SK-N-SH (cell line): ENCODE measurements around the gene CDK5RAP1. TPM values are rescaled to one million over a fixed set of nuclear protein-coding genes. Genes with fewer than 3 reads are reported as not detected.

Experiments
- CTCF ChIA-PET: fragments of 300-600, 350-600 bp; formaldehyde crosslinking; extraction: SDS; loops from one replicate; lab custom pipeline; 2021; lab: Yijun Ruan, JAX
- POLR2A ChIA-PET: fragments of 350-600 bp; sonication (Branson Sonifier 250); formaldehyde crosslinking; extraction: SDS; loops from one replicate; lab custom pipeline; 2020; ENCODE audit warnings: antibody characterized with exemption, inconsistent platforms; lab: Yijun Ruan, JAX
- DNase-seq: peaks from one replicate; pipeline ENCODE4 v3.0.0; 2012
- H2AFZ ChIP-seq: fragments of 200-600 bp; sonication (generic); 2 replicates; pipeline ENCODE4 v1.8.1; 2016; ENCODE audit warnings: antibody characterized with exemption, mild to moderate bottlenecking, low read depth
- H3F3A ChIP-seq: fragments of 200-600 bp; sonication (generic); replicated peaks from 2 replicates; pipeline ENCODE3; 2016; ENCODE audit warnings: antibody characterized with exemption, mild to moderate bottlenecking; ENCODE audit not compliant: insufficient read depth
- H3K27ac ChIP-seq, 2 experiments: fragments of 200-500 bp in 1 of 2; fragments of 200-600 bp in 1 of 2; sonication (Bioruptor generic) in 1 of 2; sonication (generic), shearing (Covaris generic) in 1 of 2; 2 replicates each; pipeline versions ENCODE4 v1.5.1 to v1.6.1; 2014 to 2016; ENCODE audit warnings: low read depth in 2 of 2, inconsistent platforms in 1 of 2, low read length in 1 of 2, mild to moderate bottlenecking in 1 of 2, mixed read lengths in 1 of 2
- H3K27me3 ChIP-seq: fragments of 200-600 bp; sonication (generic), shearing (Covaris generic); 2 replicates; pipeline ENCODE4 v1.6.1; 2016; ENCODE audit warnings: mixed run types; ENCODE audit not compliant: insufficient read depth
- H3K36me3 ChIP-seq, 2 experiments: fragments of 200-500 bp in 1 of 2; fragments of 200-600 bp in 1 of 2; sonication (Bioruptor generic) in 1 of 2; sonication (generic) in 1 of 2; replicated peaks in 1 of 2; 2 replicates each; pipeline versions ENCODE3 to v1.5.1; 2014 to 2016; ENCODE audit warnings: low read length in 1 of 2, mild to moderate bottlenecking in 1 of 2; ENCODE audit not compliant: insufficient read depth in 2 of 2, control insufficient read depth in 1 of 2
- H3K4me1 ChIP-seq, 2 experiments: fragments of 200-500 bp in 1 of 2; fragments of 200-600 bp in 1 of 2; sonication (Bioruptor generic) in 1 of 2; sonication (generic), shearing (Covaris generic) in 1 of 2; 2 replicates each; pipeline versions ENCODE4 v1.5.1 to v1.6.1; 2014 to 2016; ENCODE audit warnings: low read depth in 1 of 2, low read length in 1 of 2, mixed run types in 1 of 2; ENCODE audit not compliant: insufficient read depth in 2 of 2, control insufficient read depth in 1 of 2
- H3K4me2 ChIP-seq: fragments of 200-600 bp; sonication (generic), shearing (Covaris generic); 2 replicates; pipeline ENCODE4 v1.6.1; 2017; ENCODE audit warnings: mixed run types
- H3K4me3 ChIP-seq, 2 experiments: fragments of 200-500 bp in 1 of 2; fragments of 200-600 bp in 1 of 2; sonication (Bioruptor generic) in 1 of 2; sonication (generic), shearing (Covaris generic) in 1 of 2; 2 replicates each; pipeline versions ENCODE4 v1.5.1 to v1.8.1; 2014 to 2016; ENCODE audit warnings: low read depth in 2 of 2, inconsistent platforms in 1 of 2, low read length in 1 of 2, mild to moderate bottlenecking in 1 of 2, mixed read lengths in 1 of 2, moderate library complexity in 1 of 2
- H3K79me2 ChIP-seq: fragments of 200-600 bp; sonication (generic); 2 replicates; pipeline ENCODE4 v1.8.1; 2017; ENCODE audit warnings: mild to moderate bottlenecking; ENCODE audit not compliant: insufficient read depth
- H3K9ac ChIP-seq: fragments of 200-600 bp; sonication (generic); 2 replicates; pipeline ENCODE4 v1.6.1; 2017; ENCODE audit warnings: mixed run types
- H3K9me2 ChIP-seq: fragments of 200-600 bp; sonication (generic); 2 replicates; pipeline ENCODE4 v1.6.1; 2017; ENCODE audit warnings: mixed run types
- H3K9me3 ChIP-seq: fragments of 200-600 bp; sonication (generic); 2 replicates; pipeline ENCODE4 v1.6.1; 2017; ENCODE audit warnings: mixed run types, mild to moderate bottlenecking, moderate library complexity
- H4K20me1 ChIP-seq: fragments of 200-600 bp; sonication (generic); 2 replicates; pipeline ENCODE4 v1.6.1; 2017; ENCODE audit warnings: mild to moderate bottlenecking, mixed run types; ENCODE audit not compliant: insufficient read depth
- CHD2 ChIP-seq: fragments of 150-350 bp; IDR thresholded peaks from 2 replicates; pipeline ENCODE4 v1.6.1; 2018; ENCODE audit warnings: low read length; ENCODE audit not compliant: partially characterized antibody
- CTCF ChIP-seq: fragments of 200-600 bp; sonication (generic); IDR thresholded peaks from 2 replicates; pipeline ENCODE4 v1.6.1; 2017; ENCODE audit warnings: antibody characterized with exemption, mild to moderate bottlenecking, moderate library complexity
- ELF1 ChIP-seq: IDR thresholded peaks from 2 replicates; pipeline ENCODE4 v1.4.0; 2012
- EP300 ChIP-seq, 2 experiments: IDR thresholded peaks; 2 replicates each; pipeline versions ENCODE4 v1.4.0 to v1.6.1; 2012; ENCODE audit warnings: borderline replicate concordance in 1 of 2, low read depth in 1 of 2, low read length in 1 of 2
- EZH2phosphoT487 ChIP-seq: fragments of 200-600 bp; sonication (generic); IDR thresholded peaks from 2 replicates; pipeline ENCODE4 v1.6.1; 2017; ENCODE audit warnings: low read depth, mixed run types, mild to moderate bottlenecking, antibody characterized with exemption, moderate library complexity, borderline replicate concordance
- GABPA ChIP-seq: IDR thresholded peaks from 2 replicates; pipeline ENCODE4 v1.4.0; 2012; ENCODE audit warnings: low read depth, mild to moderate bottlenecking
- IRF3 ChIP-seq: fragments of 150-350 bp; IDR thresholded peaks from 2 replicates; pipeline ENCODE4 v1.6.1; 2016; ENCODE audit warnings: mild to moderate bottlenecking, low read depth, low read length
- JUND ChIP-seq: IDR thresholded peaks from 2 replicates; pipeline ENCODE4 v1.4.0; 2012
- NRF1 ChIP-seq: IDR thresholded peaks from 2 replicates; pipeline ENCODE4 v1.6.1; 2012; ENCODE audit warnings: low read depth, mild to moderate bottlenecking, low read length
- POLR2AphosphoS5 ChIP-seq: IDR thresholded peaks from 2 replicates; pipeline ENCODE4 v1.6.1; 2012; ENCODE audit warnings: low read depth, low read length
- RAD21 ChIP-seq: IDR thresholded peaks from 2 replicates; pipeline ENCODE4 v1.6.1; 2012; ENCODE audit warnings: mild to moderate bottlenecking, low read length
- RFX5 ChIP-seq: IDR thresholded peaks from 2 replicates; pipeline ENCODE4 v1.6.1; 2012; ENCODE audit warnings: mild to moderate bottlenecking, improper control_type of control experiment, low read length
- RXRA ChIP-seq: IDR thresholded peaks from 2 replicates; pipeline ENCODE4 v1.4.0; 2012; ENCODE audit warnings: low read depth, mild to moderate bottlenecking, borderline replicate concordance
- SMC3 ChIP-seq: IDR thresholded peaks from 2 replicates; pipeline ENCODE4 v1.6.1; 2012; ENCODE audit warnings: low read depth, low read length, improper control_type of control experiment
- TEAD4 ChIP-seq: IDR thresholded peaks from 2 replicates; pipeline ENCODE4 v1.4.0; 2012; ENCODE audit warnings: mild to moderate bottlenecking, borderline replicate concordance; ENCODE audit not compliant: insufficient read depth
- USF1 ChIP-seq: IDR thresholded peaks from 2 replicates; pipeline ENCODE4 v1.4.0; 2012; ENCODE audit warnings: low read depth, borderline replicate concordance
- ZBTB33 ChIP-seq: IDR thresholded peaks from 2 replicates; pipeline ENCODE4 v1.4.0; 2012; ENCODE audit warnings: low read depth, borderline replicate concordance
- WGBS: methylation state at CpG from one replicate; pipeline ENCODE4 v1.1.6; 2017; ENCODE audit warnings: low lambda C conversion rate; 5-methylcytosine and 5-hydroxymethylcytosine counted together
- polyA plus RNA-seq, 3 experiments: library from polyadenylated mRNA; depleted of rRNA; stranded (reverse); fragments of >200 nt; gene quantifications; 2 replicates each; pipeline ENCODE4 v1.2.3, GENCODE V29; 2012
- TF ChIP-seq, protein P1 (sequence below): IDR thresholded peaks from 2 replicates; pipeline ENCODE4 v1.4.0; 2012; ENCODE audit warnings: low read depth

The CDK5RAP1 gene
- polyA plus RNA-seq, 1 of the 3 experiments (the other 2 are of a cell fraction): 30.5 TPM

GRCh38 chr20:33411242-33411641 lies 9.9 kb upstream of the CDK5RAP1 start:
- Histone ChIP-seq H3K27ac (no peak overlapping the region), H3K4me3 (no peak overlapping the region), H3K9me2 (no peaks in the 10 kb centered on the region), H3K9me3 (no peaks in the 10 kb centered on the region), H4K20me1 (no peaks in the 10 kb centered on the region), H3K27me3 (no peaks in the 10 kb centered on the region), H3K9ac (no peak overlapping the region), H3K4me1 (peaks cover 0 to 3% of the 10 kb centered on the region in 2 experiments; a peak in 1 of 4 replicates), H2AFZ (no peak overlapping the region), H3F3A (no peaks in the 10 kb centered on the region), H3K36me3 (peaks cover 4 to 8% of the 10 kb centered on the region in 2 experiments), H3K4me2 (no peak overlapping the region), H3K79me2 (no peaks in the 10 kb centered on the region)
- WGBS: 90% methylated on average over 7 of the region's 7 CpGs
- DNase-seq: no peak
- ChIA-PET POLR2A (no interaction called here), CTCF (interaction anchor here (1.1 to 2.4 kb wide), 3 partner anchors 11 to 257 kb away, joined by 3 to 7 read pairs (median 3); no protein-coding TSS in a partner anchor)
- TF ChIP-seq GABPA: no peak
- TF ChIP-seq NRF1: no peak
- TF ChIP-seq EZH2phosphoT487: no peak
- no peak for TF ChIP-seq RXRA
- no peak for TF ChIP-seq CTCF
- no peak for TF ChIP-seq EP300 (IDR thresholded peaks at IDR 0.05; ENCODE audit: borderline replicate concordance in 1 of 2, low read depth in 1 of 2, low read length in 1 of 2)
- TF ChIP-seq RAD21: no peak
- no peak for TF ChIP-seq ELF1
- no peak for TF ChIP-seq USF1
- TF ChIP-seq ZBTB33: no peak
- no peak for TF ChIP-seq RFX5
- no peak for TF ChIP-seq JUND
- TF ChIP-seq SMC3: no peak

GRCh38 chr20:33410081-33410742 lies 8.9 kb upstream of the CDK5RAP1 start:
- Histone ChIP-seq H3K36me3 (peaks cover 4 to 8% of the 10 kb centered on the region in 2 experiments), H3K27ac (no peak overlapping the region), H3K27me3 (no peaks in the 10 kb centered on the region), H3K9me2 (no peaks in the 10 kb centered on the region), H3F3A (no peaks in the 10 kb centered on the region), H3K79me2 (no peaks in the 10 kb centered on the region), H2AFZ (no peak overlapping the region), H3K4me3 (no peak overlapping the region), H3K9me3 (no peaks in the 10 kb centered on the region), H4K20me1 (no peaks in the 10 kb centered on the region), H3K4me2 (no peak overlapping the region), H3K9ac (no peak overlapping the region), H3K4me1 (peaks cover 0 to 3% of the 10 kb centered on the region in 2 experiments; a peak in 1 of 4 replicates)
- ChIA-PET POLR2A (no interaction called here), CTCF (interaction anchor here (0.8 kb wide), 2 partner anchors 9 to 258 kb away, joined by 3 to 4 read pairs; partner anchors contain the start of gene CDK5RAP1)
- no peak for DNase-seq
- 96% methylated on average over 7 of the region's 15 CpGs for WGBS
- no peak for TF ChIP-seq TEAD4
- no peak for TF ChIP-seq USF1
- TF ChIP-seq CHD2: no peak
- TF ChIP-seq, protein P1, sequence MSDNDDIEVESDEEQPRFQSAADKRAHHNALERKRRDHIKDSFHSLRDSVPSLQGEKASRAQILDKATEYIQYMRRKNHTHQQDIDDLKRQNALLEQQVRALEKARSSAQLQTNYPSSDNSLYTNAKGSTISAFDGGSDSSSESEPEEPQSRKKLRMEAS: no peak
- TF ChIP-seq IRF3: no peak
- TF ChIP-seq RAD21: no peak
- no peak for TF ChIP-seq POLR2AphosphoS5
